NCI-H146 treated with DMSO at 0.1 percent for 48 hours (cell line): ENCODE results near the gene CNTLN.
"Not testable (repeated sequence)": the region's sequence is repeated elsewhere in the genome, so short reads cannot be mapped to it uniquely, and the experiment has no call there.

Source experiments
- DNase-seq: peaks from one replicate; lab custom pipeline; 2025; ENCODE audit not compliant: unreplicated experiment; lab: John Stamatoyannopoulos, UW

CNTLN gene

DNA sequence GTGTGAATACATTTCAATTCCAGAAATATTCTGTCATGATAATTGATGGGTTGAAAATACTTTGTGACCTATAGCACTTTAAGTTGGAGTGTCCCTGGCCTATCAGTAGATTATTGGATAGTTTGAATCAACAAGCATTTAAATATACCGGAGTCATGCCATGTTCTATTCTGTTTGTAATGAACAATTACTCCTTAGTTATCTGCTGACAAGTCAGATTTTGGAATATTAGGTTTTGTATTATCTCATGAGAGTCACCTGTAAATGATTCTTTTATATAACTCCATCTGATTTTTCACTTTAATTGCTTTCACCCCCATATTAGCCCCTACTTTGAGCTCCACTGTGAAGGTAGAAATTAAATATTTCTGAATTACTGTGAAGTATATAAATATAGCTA, 351.6 kb downstream of the CNTLN start:
- DNase-seq = no peak

- DNase-seq = peak; percentile 30
Observed at GRCh38 chr9:17487467-17487866, 352.6 kb downstream of the CNTLN start.

DNA sequence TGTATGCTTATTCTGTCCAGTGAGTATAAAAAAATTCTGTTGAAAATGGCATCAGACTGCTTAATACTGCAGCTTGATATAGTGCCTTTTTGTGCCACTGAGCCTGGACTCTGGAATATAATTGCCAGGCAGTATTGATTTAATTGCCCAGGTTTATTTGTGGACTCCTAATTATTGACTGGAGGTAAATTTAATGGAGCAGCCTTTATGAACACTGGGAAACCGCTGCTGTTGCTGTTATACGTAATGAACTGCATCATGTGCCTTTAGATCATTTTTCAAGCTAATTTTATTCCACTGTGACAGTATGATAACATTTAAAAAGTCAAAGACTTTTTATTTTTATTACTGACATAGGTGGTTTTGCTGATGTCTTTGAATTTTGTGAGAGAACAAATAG, 353.8 kb downstream of the CNTLN start:
- peak; percentile 88 for DNase-seq

DNA sequence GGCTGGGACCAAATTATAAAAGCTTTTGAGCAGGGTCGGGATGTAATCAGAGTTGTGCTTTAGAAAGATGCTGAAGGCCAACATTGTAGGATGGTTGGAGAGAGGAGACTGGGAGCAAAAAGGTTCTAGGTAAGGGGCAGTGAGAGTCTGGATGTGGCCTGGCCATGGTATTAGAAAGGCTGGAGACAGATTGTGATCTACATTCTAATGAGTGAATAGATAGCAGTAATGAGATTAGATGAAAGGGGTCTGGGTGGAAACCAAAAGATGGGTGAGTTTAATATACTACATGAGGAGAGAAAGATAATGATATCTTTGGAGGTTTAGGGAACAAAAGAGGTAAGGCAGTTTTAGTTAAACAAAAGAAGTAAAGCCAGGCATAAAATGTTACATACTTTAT, 355.3 kb downstream of the CNTLN start:
- DNase-seq = peak; percentile 9

DNA sequence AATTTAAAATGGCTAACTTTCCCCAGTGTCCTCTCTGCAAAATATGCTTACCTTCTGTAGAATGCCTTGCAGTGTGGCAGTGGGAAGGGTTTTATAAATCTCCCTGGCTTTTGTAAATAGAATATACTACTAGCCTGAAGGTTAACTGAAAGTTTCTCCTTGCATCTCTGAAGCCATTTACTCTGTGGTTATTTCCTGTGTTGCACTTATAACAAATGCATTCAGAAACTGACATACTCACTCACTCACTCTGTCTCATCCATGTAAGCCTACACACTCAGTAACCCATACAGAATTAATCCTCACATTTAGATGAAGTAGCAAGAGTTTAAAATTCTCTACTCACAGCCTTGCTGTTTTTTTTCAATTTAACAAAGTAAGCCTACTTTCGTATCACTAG, 356.9 kb downstream of the CNTLN start:
- DNase-seq = peak; percentile 17

DNA sequence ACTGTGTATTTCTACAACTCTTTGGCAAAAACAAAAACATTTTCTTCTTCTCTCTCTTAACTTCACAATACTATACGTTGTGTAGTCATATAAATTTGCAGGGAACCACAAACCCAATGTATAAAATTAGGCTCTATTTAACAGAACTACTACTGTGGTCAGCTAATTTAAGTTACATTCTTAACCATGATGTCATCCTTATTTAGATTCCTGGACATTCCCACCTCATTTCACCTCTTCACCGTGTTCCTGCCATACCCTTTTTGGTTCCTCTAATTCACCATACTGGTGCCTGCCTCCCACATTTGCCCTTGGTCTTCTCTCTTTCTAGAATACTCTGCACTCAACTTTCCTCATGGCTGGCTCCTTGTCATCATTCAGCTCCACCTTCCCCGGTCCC, 368.4 kb downstream of the CNTLN start:
- DNase-seq = no peak

- no peak for DNase-seq
Observed at GRCh38 chr9:17509151-17509550, 374.3 kb downstream of the CNTLN start.

GRCh38 chr9:17509701-17510100, 374.9 kb downstream of the CNTLN start:
- DNase-seq = no peak

DNA sequence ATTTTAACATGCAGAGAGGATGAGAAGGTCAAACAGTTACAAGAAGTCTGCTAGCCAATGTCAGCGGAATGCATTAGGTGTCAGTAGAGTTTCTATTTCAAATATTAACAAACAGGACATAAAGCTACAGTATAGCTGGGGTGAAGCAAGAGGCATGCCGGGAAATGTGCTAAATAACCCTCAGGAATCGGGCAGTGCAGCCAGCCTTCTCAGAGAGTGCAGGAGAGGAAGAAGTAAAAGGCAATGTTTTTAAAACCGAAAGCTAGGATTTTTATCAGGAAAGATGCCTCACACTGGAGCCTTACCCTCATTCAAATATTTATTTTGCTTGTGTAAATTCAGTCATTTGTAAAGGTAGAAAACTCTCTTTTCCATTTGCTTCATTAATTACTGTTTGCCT, 384.9 kb downstream of the CNTLN start:
- peak; percentile 90 for DNase-seq

- peak; percentile 96 for DNase-seq
Observed at GRCh38 chr9:17520268-17521064, 385.6 kb downstream of the CNTLN start.

- DNase-seq = peak; percentile 85
Observed at GRCh38 chr9:17521100-17521855, 386.4 kb downstream of the CNTLN start.

GRCh38 chr9:17526726-17527125, 391.9 kb downstream of the CNTLN start:
- not testable (repeated sequence) for DNase-seq

DNA sequence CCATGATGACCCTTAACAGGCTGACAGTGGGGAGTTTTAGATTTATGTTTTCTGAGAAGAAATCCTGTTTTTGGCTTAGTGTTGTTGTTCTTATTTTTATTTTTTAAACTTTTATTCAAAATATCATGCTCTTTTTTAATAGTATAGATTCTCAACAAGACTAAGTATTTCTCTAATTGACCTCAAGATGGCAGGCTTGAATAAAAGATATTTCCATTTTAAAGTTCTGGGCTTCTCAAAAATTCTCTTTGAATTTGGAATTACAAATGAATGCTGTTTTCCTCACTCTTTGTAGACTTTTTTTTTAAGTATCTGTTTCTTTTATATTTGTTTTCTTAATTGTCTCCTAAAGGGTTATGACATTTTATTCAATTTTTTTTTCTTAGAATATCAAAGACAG, 394.0 kb downstream of the CNTLN start:
- DNase-seq = peak; percentile 55

- peak; percentile 56 for DNase-seq
Observed at GRCh38 chr9:17531642-17532254, 396.9 kb downstream of the CNTLN start.

DNA sequence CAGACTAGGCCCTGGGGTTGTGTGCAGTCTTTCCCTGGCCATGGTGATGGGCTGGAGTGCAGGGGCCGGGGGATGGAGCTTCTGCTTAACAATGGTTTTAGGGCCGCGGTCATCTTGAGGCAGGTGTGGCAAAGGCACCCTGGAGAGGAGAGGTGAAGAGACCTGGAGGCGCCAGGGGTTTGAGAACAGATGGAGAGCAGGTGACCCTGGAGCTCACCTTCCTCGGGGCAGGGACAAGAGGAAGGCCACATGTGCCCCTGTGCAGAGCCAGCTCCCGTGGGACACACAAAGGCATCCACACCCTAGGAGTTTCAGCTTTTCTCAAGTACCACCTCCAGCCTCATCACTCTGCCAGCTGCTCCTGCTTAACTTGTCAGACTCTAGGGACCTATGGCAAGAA, 397.6 kb downstream of the CNTLN start:
- peak; percentile 77 for DNase-seq

- no peak for DNase-seq
Observed at GRCh38 chr9:17535176-17535575, 400.3 kb downstream of the CNTLN start.

DNA sequence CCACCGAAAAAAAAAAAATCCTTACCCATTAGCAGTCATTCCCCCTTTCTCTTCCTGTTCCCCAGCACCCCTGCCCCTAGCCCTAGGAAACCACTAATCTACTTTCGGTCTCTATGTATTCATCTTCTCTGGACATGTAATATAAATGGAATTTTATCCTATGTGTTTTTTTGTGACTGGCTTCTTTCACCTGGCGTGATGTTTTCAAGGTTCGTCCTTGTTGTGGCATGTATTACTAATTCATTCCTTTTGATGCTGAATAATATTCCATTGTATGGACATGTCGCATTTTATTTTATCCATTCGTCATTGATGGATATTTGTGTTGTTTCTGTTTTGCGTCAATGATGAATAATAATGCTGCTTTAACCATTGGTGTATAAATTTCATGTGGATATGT, 401.2 kb downstream of the CNTLN start:
- no peak for DNase-seq

- DNase-seq = no peak
Observed at GRCh38 chr9:17551023-17551422, 416.2 kb downstream of the CNTLN start.
